ACC112 (cell line): ENCODE measurements around the gene SREK1IP1.

Experiments
- H2AFZ ChIP-seq: fragments of 200-600 bp; sonication (generic); one replicate; pipeline ENCODE4 v1.6.0; 2017; ENCODE audit warnings: antibody characterized with exemption, low read length; ENCODE audit not compliant: unreplicated experiment
- H3K27ac ChIP-seq: fragments of 200-600 bp; sonication (generic); 2 replicates; pipeline ENCODE4 v1.5.1; 2014; ENCODE audit warnings: low read depth, mild to moderate bottlenecking, antibody characterized with exemption, low read length, moderate library complexity
- H3K27me3 ChIP-seq: fragments of 200-600 bp; sonication (generic); 2 replicates; pipeline ENCODE4 v1.6.1; 2014; ENCODE audit warnings: mild to moderate bottlenecking, antibody characterized with exemption, low read length, moderate library complexity, mixed read lengths; ENCODE audit not compliant: insufficient read depth
- H3K36me3 ChIP-seq: fragments of 200-600 bp; sonication (generic); 2 replicates; pipeline ENCODE4 v1.6.1; 2016; ENCODE audit warnings: mild to moderate bottlenecking, antibody characterized with exemption, low read length, moderate library complexity, mixed read lengths; ENCODE audit not compliant: insufficient read depth
- H3K4me1 ChIP-seq: fragments of 200-600 bp; sonication (generic); one replicate; pipeline ENCODE4 v1.6.1; 2016; ENCODE audit warnings: low read length, mixed read lengths; ENCODE audit not compliant: insufficient read depth, unreplicated experiment, control insufficient read depth
- H3K4me3 ChIP-seq: fragments of 200-600 bp; sonication (generic); 2 replicates; pipeline ENCODE4 v1.5.1; 2014; ENCODE audit warnings: mild to moderate bottlenecking, low read depth, low read length
- H3K79me2 ChIP-seq: fragments of 200-600 bp; sonication (generic); one replicate; pipeline ENCODE4 v1.6.0; 2016; ENCODE audit warnings: low read length; ENCODE audit not compliant: control insufficient read depth, unreplicated experiment, insufficient read depth

The SREK1IP1 gene

DNA sequence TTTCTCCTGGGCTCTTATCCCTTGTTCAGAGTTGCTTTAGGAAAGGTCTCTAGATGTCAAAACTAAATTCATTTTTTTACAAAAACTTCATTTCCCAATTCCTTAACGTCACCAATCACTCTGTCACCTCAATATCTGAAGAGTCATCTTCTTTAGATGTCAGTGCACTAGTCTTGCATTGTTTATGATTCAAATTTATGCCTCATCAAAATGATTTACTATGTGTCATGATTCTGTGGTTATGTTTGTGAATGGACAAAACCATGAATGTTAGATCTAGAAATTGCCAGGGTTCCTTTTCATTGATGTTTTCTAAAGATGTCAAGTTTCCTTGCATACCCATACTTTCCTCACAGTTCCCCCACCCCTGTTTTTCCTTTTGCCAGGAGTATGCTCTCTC, 21.7 kb upstream of the SREK1IP1 start:
- no peaks in the 10 kb centered on the region for H3K79me2 ChIP-seq
- H3K27me3 ChIP-seq: no peaks in the 10 kb centered on the region
- H3K27ac ChIP-seq: no peak overlapping the region
- H2AFZ ChIP-seq: no peak overlapping the region
- no peak overlapping the region for H3K4me3 ChIP-seq
- peaks cover 12% of the 10 kb centered on the region for H3K4me1 ChIP-seq
- H3K36me3 ChIP-seq: peaks cover 12% of the 10 kb centered on the region

DNA sequence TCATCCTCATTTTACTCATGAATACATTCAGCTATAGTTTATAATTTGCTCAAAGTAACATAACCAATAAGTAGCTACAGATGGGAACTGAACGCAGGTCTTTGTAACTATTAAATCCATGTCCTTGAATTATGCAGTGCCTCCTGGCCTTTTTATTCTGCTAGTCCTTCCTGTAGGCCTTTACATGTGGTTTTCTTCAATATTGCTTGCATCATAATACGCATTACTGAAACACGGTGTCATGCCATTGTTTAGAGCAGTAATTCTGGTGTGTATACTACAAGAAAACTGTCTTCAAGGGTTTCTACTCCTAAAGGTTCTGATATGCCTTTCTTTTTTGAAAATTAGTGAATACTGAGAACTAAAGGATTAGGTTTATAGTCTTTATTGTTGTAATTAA, 21.0 kb upstream of the SREK1IP1 start:
- H3K4me3 ChIP-seq: no peak overlapping the region
- H3K27ac ChIP-seq: no peak overlapping the region
- no peaks in the 10 kb centered on the region for H3K27me3 ChIP-seq
- H3K4me1 ChIP-seq: peaks cover 12% of the 10 kb centered on the region
- H3K36me3 ChIP-seq: peaks cover 12% of the 10 kb centered on the region
- no peaks in the 10 kb centered on the region for H3K79me2 ChIP-seq
- no peak overlapping the region for H2AFZ ChIP-seq

DNA sequence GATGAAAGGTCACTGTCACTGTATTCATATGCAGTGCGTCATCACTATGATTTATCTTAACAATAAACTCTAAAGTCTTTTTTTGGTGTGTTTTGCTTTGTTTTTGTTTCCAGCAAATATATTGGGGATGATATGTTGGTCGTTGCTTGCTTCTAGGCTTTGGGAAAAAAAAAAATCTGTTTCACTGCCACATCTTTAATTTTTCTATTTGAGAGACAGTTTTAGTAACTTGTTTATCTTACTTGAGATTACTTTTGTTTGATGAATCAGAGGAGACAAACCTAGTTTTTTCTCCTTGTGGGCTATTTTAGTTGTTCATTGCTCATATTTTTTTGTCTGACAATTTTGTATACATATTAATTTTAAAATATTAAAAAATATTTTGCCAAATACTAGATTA, 19.7 kb upstream of the SREK1IP1 start:
- no peaks in the 10 kb centered on the region for H3K79me2 ChIP-seq
- no peaks in the 10 kb centered on the region for H3K27me3 ChIP-seq
- H3K27ac ChIP-seq: no peak overlapping the region
- H3K36me3 ChIP-seq: peaks cover 10% of the 10 kb centered on the region
- no peak overlapping the region for H2AFZ ChIP-seq
- H3K4me3 ChIP-seq: no peak overlapping the region
- H3K4me1 ChIP-seq: peaks cover 12% of the 10 kb centered on the region

DNA sequence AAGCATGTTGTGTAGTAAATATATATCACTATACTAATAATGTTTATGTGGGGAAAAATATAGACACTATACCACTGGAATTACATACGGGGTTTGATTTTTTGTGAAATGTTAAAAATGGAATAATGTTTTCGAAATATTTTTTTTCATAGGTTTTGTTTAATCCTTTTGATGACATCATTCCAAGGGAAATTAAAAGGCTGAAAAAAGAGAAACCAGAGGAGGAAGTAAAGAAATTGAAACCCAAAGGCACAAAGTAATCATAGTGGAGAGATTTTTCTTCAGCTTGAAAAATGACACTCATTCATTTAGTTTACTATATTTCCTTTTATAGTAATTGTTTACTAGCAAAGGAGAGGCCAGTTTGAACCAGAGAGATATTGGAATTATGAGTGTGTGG, 17.9 kb upstream of the SREK1IP1 start:
- no peaks in the 10 kb centered on the region for H3K27me3 ChIP-seq
- peaks cover 8% of the 10 kb centered on the region for H3K36me3 ChIP-seq
- H3K4me1 ChIP-seq: peaks cover 12% of the 10 kb centered on the region
- H3K4me3 ChIP-seq: no peak overlapping the region
- H3K79me2 ChIP-seq: no peaks in the 10 kb centered on the region
- no peak overlapping the region for H3K27ac ChIP-seq
- H2AFZ ChIP-seq: no peak overlapping the region

DNA sequence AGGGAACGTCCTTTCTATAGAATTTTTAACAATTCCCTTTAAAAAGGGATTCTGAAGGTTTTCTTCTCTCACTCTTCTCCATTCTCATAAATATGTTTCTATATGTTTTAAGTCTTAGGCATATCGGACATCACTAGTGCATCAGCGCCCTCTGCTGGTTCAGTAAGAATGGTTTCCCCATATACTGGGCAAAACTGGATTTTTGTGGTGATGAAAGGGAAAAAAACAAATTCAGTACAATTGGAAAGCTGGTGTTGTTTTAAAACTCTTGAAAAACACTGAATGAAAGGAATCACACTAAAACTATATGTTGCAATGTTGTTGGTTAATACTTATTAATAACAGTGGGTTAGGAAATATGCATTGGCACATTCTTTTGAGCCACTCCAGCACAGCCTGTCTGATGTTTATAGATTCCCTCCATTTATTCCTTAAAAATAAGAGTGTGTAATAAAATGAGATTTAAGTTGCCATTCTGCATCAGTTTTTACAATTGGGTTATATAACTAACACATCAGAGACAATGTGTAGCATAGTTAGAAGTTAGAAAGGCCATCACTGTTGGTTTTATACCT, 16.0 kb upstream of the SREK1IP1 start:
- no peak overlapping the region for H3K27ac ChIP-seq
- H3K4me3 ChIP-seq: no peak overlapping the region
- H2AFZ ChIP-seq: no peak overlapping the region
- peaks cover 5% of the 10 kb centered on the region for H3K4me1 ChIP-seq
- H3K27me3 ChIP-seq: no peaks in the 10 kb centered on the region
- no peaks in the 10 kb centered on the region for H3K79me2 ChIP-seq
- H3K36me3 ChIP-seq: peaks cover 8% of the 10 kb centered on the region

DNA sequence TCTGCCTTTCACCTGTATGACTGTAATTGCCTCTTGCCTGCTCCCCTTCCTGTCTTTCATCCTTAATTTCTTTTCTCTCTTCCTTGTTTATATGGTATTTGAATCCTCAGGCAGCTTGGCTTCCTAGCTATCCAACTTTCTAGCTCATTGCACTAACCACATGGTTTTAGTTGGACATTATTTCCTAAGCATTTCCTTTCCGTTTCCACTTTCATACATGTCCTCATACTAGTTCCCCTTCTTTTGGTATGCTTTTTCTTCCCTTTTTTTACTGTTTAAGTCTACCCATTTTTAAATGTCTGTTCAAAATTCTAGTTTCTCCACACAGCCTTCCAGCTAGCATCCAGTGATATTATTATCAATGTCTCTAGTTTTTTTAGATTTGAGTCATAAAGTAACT, 6.8 kb upstream of the SREK1IP1 start:
- no peak overlapping the region for H3K27ac ChIP-seq
- peaks cover 11% of the 10 kb centered on the region for H3K79me2 ChIP-seq
- no peak overlapping the region for H3K4me3 ChIP-seq
- H3K4me1 ChIP-seq: peaks cover 7% of the 10 kb centered on the region
- H3K27me3 ChIP-seq: no peaks in the 10 kb centered on the region
- peaks cover 3% of the 10 kb centered on the region; the same call in 1 of the 2 replicates for H3K36me3 ChIP-seq
- H2AFZ ChIP-seq: no peak overlapping the region

DNA sequence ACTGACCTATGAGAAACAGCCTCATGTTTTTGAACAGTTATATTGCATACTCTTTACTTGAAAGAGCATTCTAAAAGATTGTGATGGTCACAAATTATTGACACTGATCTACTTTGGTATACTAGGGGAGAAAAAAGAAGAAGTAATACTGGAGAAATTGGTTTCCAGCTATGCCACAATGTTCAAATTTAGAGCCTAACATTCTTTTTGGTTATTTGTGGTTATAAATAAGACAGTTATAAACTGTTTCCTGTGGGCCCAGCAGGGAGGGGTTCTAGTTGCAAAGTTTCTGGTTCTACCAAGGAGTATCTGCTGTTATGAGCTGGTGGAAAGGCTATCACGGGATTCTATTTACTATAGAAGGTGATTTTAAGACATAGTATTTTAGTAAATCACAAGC, 5.0 kb upstream of the SREK1IP1 start:
- H3K4me3 ChIP-seq: no peak overlapping the region
- H3K27me3 ChIP-seq: no peaks in the 10 kb centered on the region
- H3K27ac ChIP-seq: no peak overlapping the region
- peaks cover 14% of the 10 kb centered on the region for H3K4me1 ChIP-seq
- H2AFZ ChIP-seq: no peak overlapping the region
- peaks cover 3% of the 10 kb centered on the region; the same call in 1 of the 2 replicates for H3K36me3 ChIP-seq
- peaks cover 26% of the 10 kb centered on the region for H3K79me2 ChIP-seq

DNA sequence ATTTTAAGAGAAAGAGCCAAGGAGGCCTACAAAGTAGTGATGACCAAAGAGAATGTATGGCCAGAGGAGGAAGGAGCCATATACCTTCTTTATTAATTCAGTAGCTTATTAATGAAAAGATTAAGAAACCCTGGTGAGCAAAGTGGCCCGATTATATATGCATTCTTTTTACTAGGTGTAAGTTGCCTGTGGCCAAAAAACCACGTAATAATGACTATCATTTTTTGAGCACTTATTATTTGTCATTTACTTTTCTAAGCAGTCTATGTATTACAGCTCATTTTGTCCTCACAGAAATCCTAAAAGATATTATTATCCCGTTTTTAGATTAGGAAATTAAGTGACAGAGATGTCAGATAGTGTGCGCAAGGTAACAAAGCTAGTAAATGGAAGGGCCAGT, 3.2 kb upstream of the SREK1IP1 start:
- Histone ChIP-seq H3K36me3 (peaks cover 3% of the 10 kb centered on the region; the same call in 1 of the 2 replicates), H3K4me3 (no peak overlapping the region), H3K27me3 (no peaks in the 10 kb centered on the region), H3K4me1 (peaks cover 20% of the 10 kb centered on the region), H3K27ac (no peak overlapping the region), H2AFZ (no peak overlapping the region), H3K79me2 (peaks cover 43% of the 10 kb centered on the region)

DNA sequence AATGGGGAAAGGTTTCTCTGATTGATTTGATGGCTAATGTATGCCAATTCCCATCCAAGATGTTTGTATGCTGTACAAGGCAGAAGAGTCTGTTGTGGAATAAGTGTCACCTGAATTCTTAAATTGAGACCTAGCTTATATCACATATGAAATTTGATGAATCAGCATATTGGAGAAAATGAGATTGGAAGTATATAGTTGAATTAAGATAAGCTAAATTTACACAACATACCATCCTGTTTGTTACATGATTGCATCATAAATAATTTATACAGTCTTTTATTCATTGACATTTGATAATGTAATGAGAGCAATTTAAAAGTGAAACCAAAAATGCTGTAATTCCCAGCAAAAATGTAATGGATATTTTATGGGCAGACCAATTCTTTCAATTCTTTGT, 1.4 kb upstream of the SREK1IP1 start:
- no peak overlapping the region for H2AFZ ChIP-seq
- H3K27me3 ChIP-seq: no peaks in the 10 kb centered on the region

DNA sequence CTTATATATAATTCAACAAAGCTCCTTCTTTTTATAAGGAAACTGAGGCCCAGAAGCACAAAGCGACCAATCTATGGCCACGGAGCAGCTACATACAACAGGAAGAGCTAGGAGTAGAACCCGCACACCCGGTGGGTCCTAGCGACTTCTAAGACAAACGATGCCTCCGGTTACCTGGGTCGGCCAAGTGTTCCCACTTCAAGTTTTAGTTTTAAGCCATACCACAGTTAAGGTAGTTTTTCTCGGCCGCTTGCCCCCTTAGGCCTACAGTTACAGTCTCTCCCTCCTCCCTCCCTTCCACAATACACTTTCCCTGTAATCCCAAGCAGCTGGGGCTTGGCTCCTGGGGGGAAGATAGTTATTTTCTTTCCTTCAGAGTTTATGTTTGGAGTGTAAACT, 533 bp downstream of the SREK1IP1 start:
- peaks cover 81% of the 10 kb centered on the region for H3K79me2 ChIP-seq
- peak overlapping the region; percentile 90 for H3K4me3 ChIP-seq
- no peaks in the 10 kb centered on the region for H3K27me3 ChIP-seq
- H3K4me1 ChIP-seq: peaks cover 34% of the 10 kb centered on the region
- H2AFZ ChIP-seq: peak overlapping the region; percentile 89
- peaks cover 25% of the 10 kb centered on the region; the same call in 1 of the 2 replicates for H3K36me3 ChIP-seq
- peak overlapping the region; percentile 81 for H3K27ac ChIP-seq

More for the DNA sequence above, 1.4 kb upstream of the SREK1IP1 start:
- H3K36me3 ChIP-seq: peaks cover 14% of the 10 kb centered on the region; the same call in 1 of the 2 replicates
- peaks cover 34% of the 10 kb centered on the region for H3K4me1 ChIP-seq
- peaks cover 62% of the 10 kb centered on the region for H3K79me2 ChIP-seq
- H3K27ac ChIP-seq: no peak overlapping the region
- H3K4me3 ChIP-seq: peak overlapping the region; percentile 90

DNA sequence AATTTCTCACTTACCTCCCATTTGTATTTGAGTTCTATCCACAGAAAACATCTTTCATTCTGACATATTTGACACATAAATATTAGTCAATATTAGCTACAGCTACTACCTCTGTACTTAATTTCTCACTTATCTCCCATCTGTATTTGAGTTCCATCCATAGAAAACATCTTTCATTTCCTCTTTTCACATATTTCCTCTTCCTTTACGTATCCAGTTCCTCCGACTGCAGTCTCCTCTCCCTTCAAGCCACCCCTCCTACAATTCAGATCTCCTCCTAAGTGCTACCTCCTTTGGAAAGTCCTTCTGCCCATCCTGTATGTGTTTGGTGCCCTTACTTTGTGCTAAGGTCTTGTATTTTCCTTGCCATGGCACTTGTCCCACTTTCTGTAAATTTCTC, 1.6 kb downstream of the SREK1IP1 start:
- peaks cover 34% of the 10 kb centered on the region for H3K4me1 ChIP-seq
- peak overlapping the region; percentile 90 for H3K4me3 ChIP-seq
- no peaks in the 10 kb centered on the region for H3K27me3 ChIP-seq
- H3K36me3 ChIP-seq: peaks cover 25% of the 10 kb centered on the region; the same call in 1 of the 2 replicates
- no peak overlapping the region for H3K27ac ChIP-seq
- H2AFZ ChIP-seq: no peak overlapping the region
- peaks cover 87% of the 10 kb centered on the region for H3K79me2 ChIP-seq
